Progenitor cell of endocrine pancreas (in vitro differentiated cells): ENCODE measurements around the gene BPIFB6. TPM values are rescaled to one million over a fixed set of nuclear protein-coding genes. Genes with fewer than 3 reads are reported as not detected.

Experiments
- DNase-seq: peaks from one replicate; pipeline ENCODE4 v3.0.0; 2021; ENCODE audit warnings: low spot score; ENCODE audit not compliant: unreplicated experiment
- H3K27ac Mint-ChIP-seq: 2 replicates; pipeline ENCODE4 v1.8.0; 2021; ENCODE audit warnings: mild to moderate bottlenecking, moderate library complexity, mixed read lengths
- H3K27me3 Mint-ChIP-seq: 2 replicates; pipeline ENCODE4 v1.8.0; 2021; ENCODE audit warnings: mixed read lengths
- H3K36me3 Mint-ChIP-seq: 2 replicates; pipeline ENCODE4 v1.8.0; 2022; ENCODE audit warnings: mixed read lengths; ENCODE audit not compliant: insufficient read depth
- H3K4me1 Mint-ChIP-seq: 2 replicates; pipeline ENCODE4 v1.8.0; 2021; ENCODE audit warnings: low read depth, mixed read lengths
- H3K4me3 Mint-ChIP-seq: 2 replicates; pipeline ENCODE4 v1.8.0; 2021; ENCODE audit warnings: low read depth, mild to moderate bottlenecking, moderate library complexity, mixed read lengths
- H3K9me3 Mint-ChIP-seq: 2 replicates; pipeline ENCODE4 v1.8.0; 2021; ENCODE audit warnings: low read depth, mixed read lengths
- total RNA-seq: library from RNA; stranded (reverse); gene quantifications from 2 replicates; pipeline ENCODE4 v1.2.1, GENCODE V29; 2021
- TF ChIP-seq, protein P1 (sequence below): fragments of 200-600 bp; sonication (generic); IDR thresholded peaks from one replicate; pipeline ENCODE4 v1.5.0; 2021; ENCODE audit warnings: antibody characterized with exemption, mild to moderate bottlenecking; ENCODE audit not compliant: unreplicated experiment

The BPIFB6 gene
- total RNA-seq, 1 donor from 2014 or later: not detected

- TF ChIP-seq, protein P1, sequence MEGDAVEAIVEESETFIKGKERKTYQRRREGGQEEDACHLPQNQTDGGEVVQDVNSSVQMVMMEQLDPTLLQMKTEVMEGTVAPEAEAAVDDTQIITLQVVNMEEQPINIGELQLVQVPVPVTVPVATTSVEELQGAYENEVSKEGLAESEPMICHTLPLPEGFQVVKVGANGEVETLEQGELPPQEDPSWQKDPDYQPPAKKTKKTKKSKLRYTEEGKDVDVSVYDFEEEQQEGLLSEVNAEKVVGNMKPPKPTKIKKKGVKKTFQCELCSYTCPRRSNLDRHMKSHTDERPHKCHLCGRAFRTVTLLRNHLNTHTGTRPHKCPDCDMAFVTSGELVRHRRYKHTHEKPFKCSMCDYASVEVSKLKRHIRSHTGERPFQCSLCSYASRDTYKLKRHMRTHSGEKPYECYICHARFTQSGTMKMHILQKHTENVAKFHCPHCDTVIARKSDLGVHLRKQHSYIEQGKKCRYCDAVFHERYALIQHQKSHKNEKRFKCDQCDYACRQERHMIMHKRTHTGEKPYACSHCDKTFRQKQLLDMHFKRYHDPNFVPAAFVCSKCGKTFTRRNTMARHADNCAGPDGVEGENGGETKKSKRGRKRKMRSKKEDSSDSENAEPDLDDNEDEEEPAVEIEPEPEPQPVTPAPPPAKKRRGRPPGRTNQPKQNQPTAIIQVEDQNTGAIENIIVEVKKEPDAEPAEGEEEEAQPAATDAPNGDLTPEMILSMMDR: no peak
- no peak for DNase-seq
- Mint-ChIP-seq H3K36me3 (no peaks in the 10 kb centered on the region), H3K27me3 (peaks cover 2% of the 10 kb centered on the region), H3K27ac (no peak overlapping the region), H3K4me1 (no peaks in the 10 kb centered on the region), H3K4me3 (no peak overlapping the region), H3K9me3 (no peaks in the 10 kb centered on the region)
Observed at GRCh38 chr20:32985596-32985995, 45.9 kb upstream of the BPIFB6 start.

DNA sequence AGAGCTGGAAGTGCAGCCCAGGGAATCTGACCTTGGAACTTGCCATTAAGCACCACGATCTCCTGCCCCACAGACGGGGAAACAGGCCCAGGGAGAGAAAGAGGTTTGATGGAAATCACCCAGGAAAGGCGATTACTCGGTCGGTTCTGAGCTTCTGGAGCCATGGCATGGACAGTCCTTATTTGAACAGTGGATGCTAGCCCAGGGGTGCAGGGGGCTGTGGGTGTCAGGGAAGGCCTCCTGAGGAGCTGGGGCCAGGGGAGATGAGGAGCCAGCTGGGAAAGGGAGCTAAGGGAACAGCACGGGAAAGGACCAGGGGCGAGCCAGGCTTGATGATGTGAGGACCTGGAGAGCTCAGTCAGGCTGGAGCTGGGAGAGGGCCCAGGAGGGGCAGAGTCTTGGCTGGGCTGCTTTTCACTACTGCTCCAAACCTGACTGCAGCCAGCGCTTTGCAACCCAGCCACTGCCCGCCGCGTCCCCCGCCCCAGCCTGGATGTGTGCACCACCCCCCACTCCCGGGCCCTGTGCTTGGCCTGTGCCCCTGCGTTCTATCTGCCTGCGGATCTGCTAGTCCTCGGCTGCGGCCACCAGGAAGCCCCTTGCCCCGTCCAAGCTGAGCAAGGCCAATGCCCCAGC is 45.0 kb upstream of the BPIFB6 start:
- no peaks in the 10 kb centered on the region for H3K4me1 Mint-ChIP-seq
- TF ChIP-seq, protein P1: no peak
- peaks cover 2% of the 10 kb centered on the region for H3K27me3 Mint-ChIP-seq
- no peak overlapping the region for H3K4me3 Mint-ChIP-seq
- no peaks in the 10 kb centered on the region for H3K36me3 Mint-ChIP-seq
- H3K9me3 Mint-ChIP-seq: no peaks in the 10 kb centered on the region
- no peak overlapping the region for H3K27ac Mint-ChIP-seq
- DNase-seq: no peak

- TF ChIP-seq, protein P1: no peak
- Mint-ChIP-seq H3K4me3 (no peak overlapping the region), H3K27me3 (peaks cover 2% of the 10 kb centered on the region), H3K4me1 (no peaks in the 10 kb centered on the region), H3K9me3 (no peaks in the 10 kb centered on the region), H3K36me3 (no peaks in the 10 kb centered on the region), H3K27ac (no peak overlapping the region)
- DNase-seq: no peak
Observed at GRCh38 chr20:32987044-32987825, 44.2 kb upstream of the BPIFB6 start.

DNA sequence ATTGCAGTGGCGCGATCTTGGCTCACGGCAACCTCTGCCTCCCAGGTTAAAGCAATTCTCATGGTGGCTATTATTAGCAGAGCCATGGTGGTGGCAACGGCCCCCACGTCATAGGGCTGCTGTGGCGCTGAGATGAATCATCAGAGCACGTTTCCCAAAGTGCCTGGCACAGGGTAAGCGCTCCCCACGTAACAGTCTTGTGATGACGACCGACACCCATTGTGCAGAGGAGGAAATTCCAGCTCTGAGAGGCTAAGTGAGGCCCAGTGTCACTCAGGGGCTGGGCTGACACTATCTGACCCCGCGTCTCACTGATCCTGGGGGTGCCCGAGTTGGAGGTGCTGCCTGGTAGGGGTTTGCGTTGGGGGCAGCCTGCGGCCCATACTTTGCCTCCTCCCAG is 43.4 kb upstream of the BPIFB6 start:
- no peaks in the 10 kb centered on the region for H3K9me3 Mint-ChIP-seq
- H3K36me3 Mint-ChIP-seq: no peaks in the 10 kb centered on the region
- no peak for DNase-seq
- TF ChIP-seq, protein P1: no peak
- H3K27me3 Mint-ChIP-seq: peaks cover 2% of the 10 kb centered on the region
- H3K4me1 Mint-ChIP-seq: no peaks in the 10 kb centered on the region
- no peak overlapping the region for H3K4me3 Mint-ChIP-seq
- H3K27ac Mint-ChIP-seq: no peak overlapping the region

DNA sequence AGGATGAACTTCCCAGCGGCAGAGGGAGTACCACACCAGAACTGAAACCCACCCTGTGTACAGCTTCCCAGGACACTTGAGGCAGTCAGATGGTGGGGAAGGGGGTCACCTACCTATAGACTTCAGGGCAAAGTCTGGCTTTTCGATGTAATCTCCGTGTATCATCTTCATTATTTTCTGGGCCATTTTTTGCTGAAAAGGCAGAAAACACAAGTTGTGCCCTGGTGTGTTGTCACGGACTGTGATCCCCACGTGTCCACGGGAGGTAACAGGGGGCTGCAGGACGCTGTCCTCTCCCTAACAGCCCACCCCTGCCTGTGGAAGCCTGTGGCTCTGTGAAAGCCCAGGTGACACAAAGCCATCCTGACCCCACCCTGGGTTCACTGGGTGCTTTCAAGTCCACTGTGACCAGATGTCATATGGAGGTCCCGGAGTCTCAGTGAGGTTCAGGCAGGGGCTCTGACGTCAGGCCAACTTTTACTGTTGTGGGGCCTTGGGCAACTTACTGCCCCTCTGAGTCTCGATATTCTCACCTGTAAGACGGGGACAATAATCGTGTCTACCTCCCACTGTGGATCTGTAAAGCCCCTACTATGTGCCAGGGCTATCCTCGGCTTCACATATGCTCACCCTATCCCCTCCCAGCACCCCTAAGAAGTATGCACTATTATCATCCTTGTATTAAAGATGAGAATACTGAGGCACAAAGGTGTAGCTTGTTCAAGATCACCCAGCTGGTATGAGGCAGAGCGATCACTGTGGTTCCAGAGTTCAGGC is 41.8 kb upstream of the BPIFB6 start:
- Mint-ChIP-seq H3K4me3 (no peak overlapping the region), H3K27me3 (no peaks in the 10 kb centered on the region), H3K36me3 (no peaks in the 10 kb centered on the region), H3K27ac (no peak overlapping the region), H3K4me1 (no peaks in the 10 kb centered on the region), H3K9me3 (peaks cover under 1% of the 10 kb centered on the region)
- TF ChIP-seq, protein P1: no peak
- no peak for DNase-seq
